LNCAP (cell line): Measurements from ENCODE around the gene ARL15.

Source experiments
- CTCF ChIP-seq: fragments of 450-650 bp; IDR thresholded peaks from 2 replicates; pipeline ENCODE4 v1.5.1; 2017; ENCODE audit warnings: mild to moderate bottlenecking

The ARL15 gene

DNA sequence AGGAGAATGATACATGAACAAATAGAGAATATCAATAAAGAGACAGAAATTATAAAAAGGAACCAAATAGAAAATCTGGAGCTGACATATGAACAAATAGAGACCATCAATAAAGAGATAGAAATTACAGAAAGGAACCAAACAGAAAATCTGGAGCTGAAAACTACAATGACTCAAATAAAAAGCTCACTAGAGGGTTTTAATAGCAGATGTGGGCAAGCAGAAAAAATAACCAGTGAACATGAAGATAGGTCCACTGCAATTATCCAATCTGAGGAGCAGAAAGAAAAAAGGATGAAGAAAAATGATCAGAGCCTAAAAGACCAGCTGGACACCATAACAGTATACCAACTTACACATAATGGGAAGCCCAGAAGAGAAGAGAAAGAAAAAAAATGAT is 353.7 kb downstream of the ARL15 start:
- no peak for TF ChIP-seq CTCF

- no peak for TF ChIP-seq CTCF
Observed at GRCh38 chr5:53956196-53956595, 354.2 kb downstream of the ARL15 start.

DNA sequence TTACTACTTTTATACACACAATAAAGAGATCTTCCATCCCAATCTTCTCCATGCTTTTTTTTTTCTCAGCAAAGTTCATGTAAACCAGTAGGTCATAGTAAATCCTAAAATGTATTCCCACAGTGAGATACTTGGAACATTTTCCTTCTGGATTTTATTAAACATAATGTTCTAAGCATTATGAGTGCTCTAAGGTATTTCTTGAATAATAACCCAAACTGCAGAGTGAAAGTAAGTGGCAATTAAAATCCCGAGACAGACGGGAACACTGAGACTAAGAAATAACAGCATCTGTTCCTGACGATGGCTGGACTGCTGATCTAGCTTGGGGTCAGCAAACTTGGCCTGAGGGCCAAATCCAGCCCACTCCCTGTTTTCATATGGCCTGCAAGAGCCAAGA is 359.8 kb downstream of the ARL15 start:
- TF ChIP-seq CTCF, result no peak

- no peak for TF ChIP-seq CTCF
Observed at GRCh38 chr5:53948598-53948997, 361.8 kb downstream of the ARL15 start.

- TF ChIP-seq CTCF, result no peak
Observed at GRCh38 chr5:53946405-53947100, 363.8 kb downstream of the ARL15 start.

- TF ChIP-seq CTCF, result no peak
Observed at GRCh38 chr5:53944981-53945380, 365.4 kb downstream of the ARL15 start.

DNA sequence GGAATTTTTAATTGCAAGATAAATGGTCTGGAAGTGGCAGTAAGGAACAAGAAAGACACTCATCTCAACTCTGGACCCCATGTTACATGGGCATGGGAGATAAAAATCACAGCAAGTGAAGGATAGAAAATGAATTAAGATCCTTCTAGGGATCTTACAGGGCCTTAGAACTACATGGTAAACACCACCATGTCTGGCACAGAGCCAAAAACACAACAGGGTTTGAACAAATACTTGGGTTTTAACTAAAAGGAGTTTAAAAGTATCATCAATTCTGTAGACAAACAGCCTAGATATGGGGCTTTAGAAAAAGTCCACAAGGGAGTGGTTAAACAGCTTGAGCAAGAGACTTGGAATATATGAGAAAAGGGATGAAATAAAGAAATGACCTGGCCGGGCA is 366.4 kb downstream of the ARL15 start:
- TF ChIP-seq CTCF, result no peak

DNA sequence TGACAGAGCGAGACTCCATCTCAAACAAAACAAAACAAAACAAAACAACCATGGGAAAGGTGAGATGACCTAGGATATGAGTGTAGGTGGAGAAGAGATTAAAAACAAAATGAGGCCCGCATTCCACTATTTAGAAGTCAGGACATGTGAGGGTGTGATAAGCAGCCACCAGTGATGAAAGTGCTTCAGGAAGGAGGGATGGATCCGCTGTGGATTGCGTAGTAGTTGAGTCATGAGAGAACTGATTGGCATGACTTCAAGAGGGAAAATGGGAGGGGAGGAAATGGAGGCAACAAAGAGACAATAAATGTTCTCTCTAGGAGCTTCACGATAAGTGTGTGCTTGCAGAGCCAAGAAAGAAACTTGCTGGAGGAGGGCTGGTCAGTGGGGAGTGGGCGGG is 367.6 kb downstream of the ARL15 start:
- no peak for TF ChIP-seq CTCF
